ENCODE measurements around the gene TEX14.

Gene TEX14

GRCh38 chr17:58568044-58568799 lies 123.6 kb downstream of the TEX14 start:
- H3K4me3 ChIP-seq (ENCODE audit: low read depth, low read length) = no peak overlapping the region
- no peak for DNase-seq (ENCODE audit: low read depth)
- TF ChIP-seq, protein P1, sequence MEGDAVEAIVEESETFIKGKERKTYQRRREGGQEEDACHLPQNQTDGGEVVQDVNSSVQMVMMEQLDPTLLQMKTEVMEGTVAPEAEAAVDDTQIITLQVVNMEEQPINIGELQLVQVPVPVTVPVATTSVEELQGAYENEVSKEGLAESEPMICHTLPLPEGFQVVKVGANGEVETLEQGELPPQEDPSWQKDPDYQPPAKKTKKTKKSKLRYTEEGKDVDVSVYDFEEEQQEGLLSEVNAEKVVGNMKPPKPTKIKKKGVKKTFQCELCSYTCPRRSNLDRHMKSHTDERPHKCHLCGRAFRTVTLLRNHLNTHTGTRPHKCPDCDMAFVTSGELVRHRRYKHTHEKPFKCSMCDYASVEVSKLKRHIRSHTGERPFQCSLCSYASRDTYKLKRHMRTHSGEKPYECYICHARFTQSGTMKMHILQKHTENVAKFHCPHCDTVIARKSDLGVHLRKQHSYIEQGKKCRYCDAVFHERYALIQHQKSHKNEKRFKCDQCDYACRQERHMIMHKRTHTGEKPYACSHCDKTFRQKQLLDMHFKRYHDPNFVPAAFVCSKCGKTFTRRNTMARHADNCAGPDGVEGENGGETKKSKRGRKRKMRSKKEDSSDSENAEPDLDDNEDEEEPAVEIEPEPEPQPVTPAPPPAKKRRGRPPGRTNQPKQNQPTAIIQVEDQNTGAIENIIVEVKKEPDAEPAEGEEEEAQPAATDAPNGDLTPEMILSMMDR (IDR thresholded peaks at IDR 0.05; ENCODE audit: control insufficient read depth, extremely low read depth, insufficient read depth) = no peak

GRCh38 chr17:58565389-58566311 lies 126.2 kb downstream of the TEX14 start:
- H3K4me3 ChIP-seq (ENCODE audit: low read depth, low read length) = no peak overlapping the region
- TF ChIP-seq, protein P1 (IDR thresholded peaks at IDR 0.05; ENCODE audit: control insufficient read depth, extremely low read depth, insufficient read depth) = no peak
- DNase-seq (ENCODE audit: low read depth) = no peak

- DNase-seq (ENCODE audit: low read depth) = no peak
- H3K4me3 ChIP-seq (ENCODE audit: low read depth, low read length) = no peak overlapping the region
- TF ChIP-seq, protein P1 (IDR thresholded peaks at IDR 0.05; ENCODE audit: control insufficient read depth, extremely low read depth, insufficient read depth) = no peak
Observed at GRCh38 chr17:58564971-58565370, 126.9 kb downstream of the TEX14 start.

GRCh38 chr17:58564243-58564642 lies 127.6 kb downstream of the TEX14 start:
- TF ChIP-seq, protein P1 (IDR thresholded peaks at IDR 0.05; ENCODE audit: control insufficient read depth, extremely low read depth, insufficient read depth) = no peak
- no peak for DNase-seq (ENCODE audit: low read depth)
- H3K4me3 ChIP-seq (ENCODE audit: low read depth, low read length) = no peak overlapping the region

DNA sequence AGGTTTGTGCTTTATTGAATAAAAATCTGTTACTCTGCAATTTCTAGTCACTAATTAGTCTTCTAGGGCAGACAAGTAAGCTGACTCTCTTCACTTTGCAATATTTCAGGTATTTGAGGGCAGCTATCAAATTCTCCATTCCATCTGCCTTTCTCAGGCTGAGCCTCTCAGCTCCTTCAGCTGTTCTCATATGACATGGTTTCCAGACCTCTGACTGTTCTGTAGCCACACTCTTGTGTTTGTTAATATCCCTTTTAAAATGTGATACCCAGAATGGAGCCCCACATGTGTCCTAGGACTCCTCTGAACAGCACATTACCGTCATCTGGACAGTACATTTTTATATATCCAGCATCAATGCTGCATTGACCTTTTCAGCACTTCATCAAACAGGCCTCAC lies 131.3 kb downstream of the TEX14 start:
- no peak overlapping the region for H3K4me3 ChIP-seq (ENCODE audit: low read depth, low read length)
- DNase-seq (ENCODE audit: low read depth) = no peak
- TF ChIP-seq, protein P1 (IDR thresholded peaks at IDR 0.05; ENCODE audit: control insufficient read depth, extremely low read depth, insufficient read depth) = no peak

DNA sequence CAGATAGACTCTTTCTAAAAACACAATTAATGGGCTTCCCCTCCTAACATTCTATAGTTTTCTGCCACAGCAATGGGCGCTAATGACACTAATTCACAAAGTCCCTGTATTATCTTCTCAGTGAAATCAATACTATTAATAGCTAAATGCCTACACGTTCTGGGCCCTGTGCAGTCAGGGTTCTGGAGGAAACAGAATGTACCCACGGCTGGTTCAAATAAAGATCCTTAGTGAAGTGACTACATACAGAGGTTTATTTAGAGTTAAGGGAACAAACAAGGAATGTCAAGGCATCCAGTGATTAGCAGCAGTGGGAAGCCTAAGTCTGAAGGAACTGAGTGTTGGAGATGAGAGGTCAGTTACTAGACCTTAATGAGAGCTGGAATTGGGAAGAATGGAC lies 133.9 kb downstream of the TEX14 start:
- TF ChIP-seq, protein P1 (IDR thresholded peaks at IDR 0.05; ENCODE audit: control insufficient read depth, extremely low read depth, insufficient read depth) = no peak
- no peak for DNase-seq (ENCODE audit: low read depth)
- no peak overlapping the region for H3K4me3 ChIP-seq (ENCODE audit: low read depth, low read length)
